Activated T-cell treated with anti-CD3 and anti-CD28 coated beads, Interleukin-2, amount 50 U/mL, for 72 hours (primary cell): ENCODE results near the gene SPATA31A7. TPM values are rescaled to one million over a fixed set of nuclear protein-coding genes. Genes with fewer than 3 reads are reported as not detected.
"Not testable (repeated sequence)": the region's sequence is repeated elsewhere in the genome, so short reads cannot be mapped to it uniquely, and the experiment has no call there.

ENCODE experiments used
- ATAC-seq, 2 donors: fragments of 150-1000 bp; cut with Tn5 transposase; replicated peaks in 1 of 2; 2 replicates each; pipeline ENCODE4 v1.10.0; 2021; ENCODE audit warnings: moderate library complexity in 2 of 2, mild to moderate bottlenecking in 1 of 2
- DNase-seq, 2 donors: peaks; one replicate each; pipeline ENCODE4 v3.0.0; 2021 to 2022; ENCODE audit warnings: mixed read lengths in 1 of 2
- H3K27ac Mint-ChIP-seq: one replicate; pipeline ENCODE4 v1.8.0; 2022; ENCODE audit warnings: mild to moderate bottlenecking, moderate library complexity, mixed read lengths
- H3K27me3 Mint-ChIP-seq: one replicate; pipeline ENCODE4 v1.8.0; 2022; ENCODE audit warnings: low read depth, mixed read lengths
- H3K36me3 Mint-ChIP-seq, 2 donors: one replicate each; pipeline ENCODE4 v1.8.0; 2022; ENCODE audit warnings: mixed read lengths in 2 of 2, mild to moderate bottlenecking in 1 of 2; ENCODE audit not compliant: insufficient read depth in 2 of 2
- H3K4me1 Mint-ChIP-seq: one replicate; pipeline ENCODE4 v1.8.0; 2022; ENCODE audit warnings: low read depth, mixed read lengths
- H3K4me3 Mint-ChIP-seq, 2 donors: one replicate each; pipeline ENCODE4 v1.8.0; 2022; ENCODE audit warnings: mild to moderate bottlenecking in 2 of 2, mixed read lengths in 2 of 2, moderate library complexity in 2 of 2
- H3K9me3 Mint-ChIP-seq, 2 donors: one replicate each; pipeline ENCODE4 v1.8.0; 2022; ENCODE audit warnings: mixed read lengths in 2 of 2
- total RNA-seq, 2 donors: library from RNA; stranded (reverse); gene quantifications; one replicate each; pipeline ENCODE4 v1.2.3, GENCODE V29; 2022

SPATA31A7 gene
- total RNA-seq = not detected

- not testable (repeated sequence) for H3K27ac Mint-ChIP-seq, ATAC-seq, DNase-seq, H3K9me3 Mint-ChIP-seq, H3K4me3 Mint-ChIP-seq, H3K36me3 Mint-ChIP-seq, H3K27me3 Mint-ChIP-seq, H3K4me1 Mint-ChIP-seq
Measured at GRCh38 chr9:61189736-61190135, at the start of gene SPATA31A7. SPATA31A7 (plus strand) TSS chr9:61190036; CDS start chr9:61190065, 29 bp downstream.

GRCh38 chr9:61226438-61226837, 36.6 kb downstream of the SPATA31A7 start:
- H3K27me3 Mint-ChIP-seq, DNase-seq, H3K4me3 Mint-ChIP-seq: not testable (repeated sequence)

More at GRCh38 chr9:61226438-61226837, 36.6 kb downstream of the SPATA31A7 start:
- not testable (repeated sequence) for ATAC-seq, H3K27ac Mint-ChIP-seq, H3K4me1 Mint-ChIP-seq, H3K36me3 Mint-ChIP-seq, H3K9me3 Mint-ChIP-seq
